GM12891 (cell line): ENCODE data around the gene ANXA6.

Source experiments
- DNase-seq: peaks from one replicate; pipeline ENCODE4 v3.0.0; 2011; ENCODE audit warnings: low spot score; ENCODE audit not compliant: insufficient read length
- FAIRE-seq: peaks from 2 replicates; lab custom pipeline; 2011; peaks lifted over from hg19 to GRCh38; lab: Jason Lieb, UNC
- PAX5 ChIP-seq: IDR thresholded peaks from 2 replicates; pipeline ENCODE4 v1.6.1; 2011; ENCODE audit warnings: low read length, moderate library complexity, mild to moderate bottlenecking; ENCODE audit not compliant: insufficient read depth, severe bottlenecking
- POLR2A ChIP-seq: IDR thresholded peaks from 2 replicates; pipeline ENCODE4 v1.6.1; 2011; ENCODE audit warnings: low read depth, low read length, control low read depth
- POLR2AphosphoS5 ChIP-seq: IDR thresholded peaks from 2 replicates; pipeline ENCODE4 v1.6.1; 2011; ENCODE audit warnings: low read depth, low read length, control low read depth
- POU2F2 ChIP-seq: IDR thresholded peaks from 2 replicates; pipeline ENCODE4 v1.6.1; 2011; ENCODE audit warnings: low read depth, mild to moderate bottlenecking, control low read depth, low read length, moderate library complexity
- SPI1 ChIP-seq: IDR thresholded peaks from 2 replicates; pipeline ENCODE4 v1.6.1; 2011; ENCODE audit warnings: low read depth, low read length, control low read depth
- TAF1 ChIP-seq: IDR thresholded peaks from 2 replicates; pipeline ENCODE4 v1.6.1; 2011; ENCODE audit warnings: low read depth, low read length, control low read depth

The ANXA6 gene

GRCh38 chr5:151121665-151122064 is 35.9 kb downstream of the ANXA6 start:
- TF ChIP-seq POLR2A, result no peak
- TF ChIP-seq POLR2AphosphoS5, result no peak
- TF ChIP-seq PAX5, result no peak
- TF ChIP-seq SPI1, result no peak
- no peak for TF ChIP-seq TAF1
- no peak for TF ChIP-seq POU2F2
- DNase-seq (no peak), FAIRE-seq (no peak)

- DNase-seq (no peak), FAIRE-seq (no peak)
- TF ChIP-seq POLR2AphosphoS5, result no peak
- no peak for TF ChIP-seq PAX5
- no peak for TF ChIP-seq TAF1
- TF ChIP-seq POLR2A, result no peak
- TF ChIP-seq SPI1, result no peak
- TF ChIP-seq POU2F2, result no peak
Measured at GRCh38 chr5:151121095-151121494, 36.5 kb downstream of the ANXA6 start.

- FAIRE-seq, result no peak
- TF ChIP-seq TAF1, result no peak
- TF ChIP-seq PAX5, result no peak
- TF ChIP-seq POLR2A, result no peak
- TF ChIP-seq POLR2AphosphoS5, result no peak
- no peak for TF ChIP-seq POU2F2
- no peak for TF ChIP-seq SPI1
Measured at GRCh38 chr5:151118913-151119575, 38.5 kb downstream of the ANXA6 start.

GRCh38 chr5:151115272-151115905 is 42.2 kb downstream of the ANXA6 start:
- DNase-seq (peak; percentile 59), FAIRE-seq (peak; percentile 88)
- TF ChIP-seq POU2F2 (no peak), TAF1 (no peak)

More at GRCh38 chr5:151118913-151119575, 38.5 kb downstream of the ANXA6 start:
- no peak for DNase-seq

- FAIRE-seq (peak; percentile 62), DNase-seq (no peak)
- TF ChIP-seq SPI1 (peak; percentile 51; the same call in 1 of the 2 replicates), POU2F2 (no peak), PAX5 (no peak)
Measured at GRCh38 chr5:151113651-151114050, 43.9 kb downstream of the ANXA6 start.

- TF ChIP-seq SPI1, result no peak
- TF ChIP-seq POU2F2, result no peak
- TF ChIP-seq PAX5, result no peak
- TF ChIP-seq POLR2A, result no peak
- TF ChIP-seq POLR2AphosphoS5, result no peak
- TF ChIP-seq TAF1, result no peak
- no peak for DNase-seq
- peak; percentile 13 for FAIRE-seq
Measured at GRCh38 chr5:151110992-151111391, 46.6 kb downstream of the ANXA6 start.

GRCh38 chr5:151110122-151110681 is 47.4 kb downstream of the ANXA6 start:
- no peak for FAIRE-seq
- no peak for DNase-seq
- TF ChIP-seq POLR2A, result no peak
- TF ChIP-seq PAX5, result no peak
- TF ChIP-seq TAF1, result no peak

GRCh38 chr5:151108566-151108965 is 49.0 kb downstream of the ANXA6 start:
- TF ChIP-seq POU2F2 (no peak), POLR2AphosphoS5 (no peak), POLR2A (no peak), SPI1 (no peak), PAX5 (no peak), TAF1 (no peak)
- DNase-seq (no peak), FAIRE-seq (no peak)

- TF ChIP-seq PAX5 (no peak), POLR2AphosphoS5 (peak; percentile 55; the same call in 1 of the 2 replicates)
- no peak for DNase-seq
- FAIRE-seq, result peak; percentile 67
Measured at GRCh38 chr5:151107738-151108520, 49.6 kb downstream of the ANXA6 start.
